H1 (cell line): ENCODE results near the gene PDC.
"Not testable (repeated sequence)": the region's sequence is repeated elsewhere in the genome, so short reads cannot be mapped to it uniquely, and the experiment has no call there.

Source experiments
- EP300 ChIP-seq, 2 experiments: IDR thresholded peaks; 1 replicate in 1 of 2; 2 replicates in 1 of 2; pipeline ENCODE4 v1.6.1; 2011 to 2012; ENCODE audit warnings: low read depth in 2 of 2, low read length in 2 of 2, mild to moderate bottlenecking in 2 of 2, borderline replicate concordance in 1 of 2, inconsistent platforms in 1 of 2, moderate library complexity in 1 of 2
- EZH2 ChIP-seq: fragments of 200-600 bp; sonication (generic); IDR thresholded peaks from 2 replicates; pipeline ENCODE4 v1.7.1; 2012; ENCODE audit warnings: low read depth, mild to moderate bottlenecking, moderate library complexity, low read length, inconsistent platforms; ENCODE audit not compliant: severe bottlenecking
- POLR2AphosphoS5 ChIP-seq: IDR thresholded peaks from 2 replicates; pipeline ENCODE4 v1.6.1; 2011; ENCODE audit warnings: low read depth, low read length
- SP2 ChIP-seq: IDR thresholded peaks from 2 replicates; pipeline ENCODE4 v1.6.1; 2012; ENCODE audit warnings: mild to moderate bottlenecking, low read length, inconsistent platforms

- TF ChIP-seq EZH2; POLR2AphosphoS5; SP2; EP300 (IDR thresholded peaks at IDR 0.05; ENCODE audit: borderline replicate concordance in 1 of 2, low read depth in 2 of 2, low read length in 2 of 2): not testable (repeated sequence)
These were observed 1.8 kb downstream of the PDC start for GRCh38 chr1:186459161-186459560.
